Calu3 (cell line): ENCODE measurements around the gene RHOA. TPM values are rescaled to one million over a fixed set of nuclear protein-coding genes. Genes with fewer than 3 reads are reported as not detected.
A peak's percentile ranks its signal among the peaks of the same experiment; 100 is the strongest.

ENCODE experiments used
- BruUV-seq: library from RNA; stranded (reverse); fragments of 400-500 nt; replicated peaks from 2 replicates; lab custom pipeline; 2021; lab: Mats Ljungman, UMichigan
- CTCF ChIA-PET: fragments of 300-600 bp; sonication (Branson Sonifier 250); formaldehyde crosslinking; loops from one replicate; lab custom pipeline; 2022; ENCODE audit warnings: antibody characterized with exemption; lab: Charles Lee
- DNase-seq: peaks from one replicate; pipeline ENCODE4 v3.0.0; 2022
- H3K27ac Mint-ChIP-seq: one replicate; pipeline ENCODE4 v1.8.0; 2022; ENCODE audit warnings: mixed read lengths; ENCODE audit not compliant: unreplicated experiment
- H3K27me3 Mint-ChIP-seq: one replicate; pipeline ENCODE4 v1.8.0; 2022; ENCODE audit warnings: mixed read lengths; ENCODE audit not compliant: unreplicated experiment
- H3K36me3 Mint-ChIP-seq: one replicate; pipeline ENCODE4 v1.8.0; 2022; ENCODE audit warnings: mild to moderate bottlenecking, moderate library complexity, mixed read lengths; ENCODE audit not compliant: insufficient read depth, unreplicated experiment
- H3K4me1 Mint-ChIP-seq: one replicate; pipeline ENCODE4 v1.8.0; 2022; ENCODE audit warnings: mild to moderate bottlenecking, low read depth, mixed read lengths; ENCODE audit not compliant: unreplicated experiment
- H3K4me3 Mint-ChIP-seq: one replicate; pipeline ENCODE4 v1.8.0; 2022; ENCODE audit warnings: mild to moderate bottlenecking, low read depth, moderate library complexity, mixed read lengths; ENCODE audit not compliant: unreplicated experiment
- H3K9me3 Mint-ChIP-seq: one replicate; pipeline ENCODE4 v1.8.0; 2022; ENCODE audit warnings: low read depth, mixed read lengths; ENCODE audit not compliant: unreplicated experiment
- CTCF ChIP-seq: fragments of 200-600 bp; IDR thresholded peaks from one replicate; pipeline ENCODE4 v1.8.0; 2022; ENCODE audit warnings: antibody characterized with exemption; ENCODE audit not compliant: unreplicated experiment
- intact Hi-C: fragments of 100-400 bp; cut with micrococcal nuclease; formaldehyde crosslinking; loops from one replicate; pipeline ENCODE4 v1.10.0; 2022; ENCODE audit not compliant: unreplicated experiment
- total RNA-seq: library from RNA; stranded (reverse); gene quantifications from 2 replicates; pipeline ENCODE4 v1.2.3, GENCODE V29; 2022

RHOA gene
- total RNA-seq, 1 experiment from 2014 or later: 352 TPM

- DNase-seq: no peak
- Mint-ChIP-seq H3K4me3 (no peak overlapping the region), H3K4me1 (no peaks in the 10 kb centered on the region), H3K27me3 (no peaks in the 10 kb centered on the region), H3K27ac (no peak overlapping the region), H3K36me3 (peaks cover 26% of the 10 kb centered on the region), H3K9me3 (peaks cover 7% of the 10 kb centered on the region)
- intact Hi-C loops: no loop called here
- CTCF ChIA-PET: no interaction called here
- no peak for TF ChIP-seq CTCF
- no TSS peak for BruUV-seq
These were observed 34.3 kb downstream of the RHOA start for GRCh38 chr3:49377483-49377882.

GRCh38 chr3:49371946-49372345 is 39.8 kb downstream of the RHOA start:
- Mint-ChIP-seq H3K4me1 (no peaks in the 10 kb centered on the region), H3K27me3 (no peaks in the 10 kb centered on the region), H3K4me3 (no peak overlapping the region), H3K36me3 (peaks cover 57% of the 10 kb centered on the region), H3K9me3 (peaks cover under 1% of the 10 kb centered on the region), H3K27ac (no peak overlapping the region)
- no peak for TF ChIP-seq CTCF
- intact Hi-C loops: no loop called here
- TSS peak; percentile 9 for BruUV-seq
- DNase-seq: no peak
- CTCF ChIA-PET: interaction anchor here (0.8 kb wide), 1 partner anchor 321 kb away, joined by 8 read pairs; no protein-coding TSS in a partner anchor

GRCh38 chr3:49370585-49371290 is 41.0 kb downstream of the RHOA start:
- Mint-ChIP-seq H3K4me3 (no peak overlapping the region), H3K4me1 (no peaks in the 10 kb centered on the region), H3K36me3 (peaks cover 63% of the 10 kb centered on the region), H3K27ac (no peak overlapping the region), H3K9me3 (no peaks in the 10 kb centered on the region), H3K27me3 (no peaks in the 10 kb centered on the region)
- TF ChIP-seq CTCF: no peak
- intact Hi-C loops: no loop called here
- CTCF ChIA-PET: interaction anchor here (0.7 to 0.8 kb wide), 2 partner anchors 320 to 336 kb away, joined by 3 to 8 read pairs; no protein-coding TSS in a partner anchor
- DNase-seq: no peak
- BruUV-seq: no TSS peak

GRCh38 chr3:49362561-49362960 is 49.2 kb downstream of the RHOA start:
- no peak for TF ChIP-seq CTCF
- Mint-ChIP-seq H3K27me3 (no peaks in the 10 kb centered on the region), H3K4me3 (no peak overlapping the region), H3K36me3 (peaks cover 80% of the 10 kb centered on the region), H3K27ac (no peak overlapping the region), H3K9me3 (no peaks in the 10 kb centered on the region), H3K4me1 (no peaks in the 10 kb centered on the region)
- intact Hi-C loops: no loop called here
- BruUV-seq: no TSS peak
- DNase-seq: no peak
- CTCF ChIA-PET: no interaction called here
